ENCODE measurements around the gene GYG2. TPM values are rescaled to one million over a fixed set of nuclear protein-coding genes. Genes with fewer than 3 reads are reported as not detected.
"Not testable (repeated sequence)": the region's sequence is repeated elsewhere in the genome, so short reads cannot be mapped to it uniquely, and the experiment has no call there.

GYG2 gene
- total RNA-seq, 2 experiments from 2014 or later = not detected

DNA sequence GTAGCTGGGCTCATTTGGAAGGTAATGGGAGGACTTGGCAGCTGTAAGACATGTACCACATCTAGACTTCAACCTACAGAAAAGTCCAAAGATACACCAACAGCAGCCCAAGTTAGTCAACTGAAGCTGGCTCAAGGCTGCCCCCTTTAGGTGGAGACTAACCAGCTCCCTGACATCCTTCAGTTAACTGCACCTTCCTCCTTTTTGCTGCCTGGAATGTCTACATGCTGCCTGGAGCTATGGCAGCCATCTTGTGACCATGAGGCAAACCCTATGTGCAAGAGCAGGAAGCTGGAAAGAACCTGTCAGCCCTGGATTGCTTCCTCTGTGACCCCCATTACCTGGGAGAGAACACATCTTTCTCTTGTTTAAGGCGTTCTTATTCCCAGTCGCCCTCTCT lies 74.6 kb downstream of the GYG2 start:
- Mint-ChIP-seq H3K27me3 (peaks cover 2% of the 10 kb centered on the region), H3K36me3 (no peaks in the 10 kb centered on the region), H3K4me3 (no peak overlapping the region), H3K4me1 (ENCODE audit: low read depth) (peaks cover 3% of the 10 kb centered on the region), H3K27ac (no peak overlapping the region), H3K9me3 (peaks cover 16% of the 10 kb centered on the region)
- no peak for DNase-seq
- ChIA-PET POLR2A (no interaction called here), CTCF (interaction anchor here (0.7 kb wide), 1 partner anchor 19 kb away, joined by 3 read pairs; no protein-coding TSS in a partner anchor)
- intact Hi-C loops (cut with micrococcal nuclease) = no loop called here

DNA sequence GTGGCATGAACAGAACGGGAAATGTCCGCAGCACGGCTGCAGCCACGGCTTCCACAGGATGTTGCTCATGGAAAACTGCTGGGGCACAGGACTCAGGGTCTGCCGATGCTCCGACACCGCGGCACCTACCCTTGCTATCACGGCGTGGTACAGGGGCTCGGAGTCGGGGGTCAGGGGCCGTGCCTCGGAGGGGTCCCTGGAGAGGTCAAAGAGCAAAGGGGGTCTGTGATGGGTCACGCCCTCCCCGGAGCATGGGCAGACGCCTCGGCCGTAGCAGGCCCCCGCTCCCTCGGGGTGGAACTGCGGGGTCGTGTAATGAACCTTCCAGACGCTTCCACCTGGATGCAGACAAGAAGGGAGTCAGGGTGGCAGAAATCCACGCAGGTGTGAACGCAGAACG lies 78.6 kb downstream of the GYG2 start:
- Mint-ChIP-seq H3K9me3 (peaks cover 16% of the 10 kb centered on the region), H3K27me3 (no peaks in the 10 kb centered on the region), H3K36me3 (no peaks in the 10 kb centered on the region), H3K27ac (no peak overlapping the region), H3K4me3 (no peak overlapping the region), H3K4me1 (ENCODE audit: low read depth) (no peaks in the 10 kb centered on the region)
- DNase-seq = no peak
- ChIA-PET POLR2A (no interaction called here), CTCF (no interaction called here)
- intact Hi-C loops (cut with micrococcal nuclease) = no loop called here

DNA sequence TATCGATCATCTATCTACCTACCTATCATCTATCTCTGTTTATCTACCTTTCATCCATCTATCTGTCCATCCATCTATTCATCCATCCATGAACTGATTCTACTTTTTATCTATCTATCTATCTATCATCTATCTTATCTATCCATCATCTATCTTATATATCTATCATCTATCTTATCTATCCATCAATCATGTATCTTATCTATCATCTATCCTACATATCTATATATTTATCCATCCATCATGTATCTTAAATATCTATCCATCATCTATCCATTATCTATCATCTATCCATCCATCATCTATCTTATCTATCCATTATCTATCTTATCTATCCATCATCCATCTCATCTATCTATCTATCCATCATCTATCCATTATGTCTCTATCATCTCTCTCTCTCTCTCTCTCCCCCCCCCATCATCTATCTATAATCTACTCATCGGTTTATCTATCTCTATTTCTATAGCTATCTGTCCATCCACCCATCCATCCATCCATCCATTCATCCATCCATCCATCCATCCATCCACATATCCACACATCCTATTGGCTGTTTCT lies 79.5 kb downstream of the GYG2 start:
- no peak for DNase-seq
- Mint-ChIP-seq H3K9me3 (peaks cover 9% of the 10 kb centered on the region), H3K36me3 (no peaks in the 10 kb centered on the region), H3K27me3 (no peaks in the 10 kb centered on the region), H3K27ac (no peak overlapping the region), H3K4me3 (no peak overlapping the region), H3K4me1 (ENCODE audit: low read depth) (no peaks in the 10 kb centered on the region)
- intact Hi-C loops (cut with micrococcal nuclease) = no loop called here
- POLR2A ChIA-PET = no interaction called here
- CTCF ChIA-PET = no interaction called here

DNA sequence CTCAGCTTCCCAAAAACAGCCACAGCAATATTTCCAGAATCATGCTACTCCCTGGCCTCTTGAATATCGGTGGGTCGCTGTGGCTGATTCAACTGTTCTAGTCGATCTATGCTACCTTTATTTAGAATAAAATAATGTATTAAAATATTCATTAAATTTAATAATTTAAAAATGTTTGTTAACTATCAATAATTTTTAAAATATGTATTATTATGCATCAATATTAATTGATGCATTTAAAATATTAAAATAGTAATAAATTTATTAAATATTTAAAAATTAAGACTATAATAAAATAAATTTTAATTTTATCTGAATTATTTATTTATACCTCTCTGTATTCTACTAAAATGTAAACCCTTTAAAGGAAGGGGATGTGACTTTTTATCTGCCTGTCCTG lies 81.4 kb downstream of the GYG2 start:
- intact Hi-C loops (cut with micrococcal nuclease) = no loop called here
- Mint-ChIP-seq H3K36me3 (no peaks in the 10 kb centered on the region), H3K9me3 (peaks cover under 1% of the 10 kb centered on the region), H3K27me3 (no peaks in the 10 kb centered on the region), H3K4me1 (ENCODE audit: low read depth) (no peaks in the 10 kb centered on the region), H3K27ac (no peak overlapping the region), H3K4me3 (no peak overlapping the region)
- CTCF ChIA-PET = no interaction called here
- no peak for DNase-seq
- POLR2A ChIA-PET = no interaction called here

DNA sequence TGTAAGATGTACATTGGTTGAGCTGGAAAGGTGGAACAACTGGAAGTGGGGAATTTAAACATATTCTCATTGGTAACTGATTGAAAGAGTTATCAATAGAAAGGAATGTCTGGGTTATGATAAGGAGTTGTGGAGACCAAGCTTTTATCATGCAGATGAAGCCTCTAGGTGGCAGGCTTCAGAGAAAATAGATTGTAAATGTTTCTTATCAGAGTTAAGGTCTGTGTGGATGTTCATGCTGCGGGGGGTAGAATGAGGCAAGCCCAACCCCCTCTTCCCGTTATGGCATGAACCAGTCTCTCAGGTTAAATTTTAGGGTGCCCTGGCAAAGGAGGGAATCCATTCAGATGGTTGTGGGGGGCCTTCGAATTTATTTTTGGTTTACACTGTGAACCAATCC lies 84.4 kb downstream of the GYG2 start:
- Mint-ChIP-seq H3K4me3 (no peak overlapping the region), H3K36me3 (no peaks in the 10 kb centered on the region), H3K9me3 (no peaks in the 10 kb centered on the region), H3K4me1 (ENCODE audit: low read depth) (no peaks in the 10 kb centered on the region), H3K27ac (no peak overlapping the region), H3K27me3 (no peaks in the 10 kb centered on the region)
- DNase-seq = no peak
- CTCF ChIA-PET = no interaction called here
- intact Hi-C loops (cut with micrococcal nuclease) = no loop called here
- POLR2A ChIA-PET = no interaction called here

DNA sequence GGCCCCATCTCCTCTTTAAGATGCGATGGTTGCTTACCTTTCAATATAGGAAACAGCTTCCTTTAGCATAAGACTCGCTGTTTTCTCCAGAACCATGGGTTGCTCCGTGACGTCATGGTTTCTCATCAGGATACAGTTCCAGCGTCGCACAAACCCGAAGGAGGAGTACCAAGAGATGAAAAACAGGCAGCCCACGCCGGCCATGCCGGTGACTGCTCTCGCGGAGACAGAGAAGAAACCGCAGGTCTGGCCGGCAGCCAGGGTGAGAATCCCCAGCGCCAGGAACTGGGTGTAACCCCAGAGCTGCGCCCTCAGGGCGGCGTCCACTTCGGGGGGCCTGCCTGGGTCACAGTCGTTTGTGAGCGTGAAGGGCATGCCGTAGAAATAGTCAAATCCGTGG lies 89.0 kb downstream of the GYG2 start:
- intact Hi-C loops (cut with micrococcal nuclease) = no loop called here
- no peaks in the 10 kb centered on the region for H3K36me3 Mint-ChIP-seq
- no peak overlapping the region for H3K27ac Mint-ChIP-seq
- ChIA-PET POLR2A (no interaction called here), CTCF (no interaction called here)
- H3K4me3 Mint-ChIP-seq = no peak overlapping the region
- no peaks in the 10 kb centered on the region for H3K4me1 Mint-ChIP-seq (ENCODE audit: low read depth)
- H3K9me3 Mint-ChIP-seq = no peaks in the 10 kb centered on the region
- H3K27me3 Mint-ChIP-seq = no peaks in the 10 kb centered on the region
- DNase-seq = no peak

DNA sequence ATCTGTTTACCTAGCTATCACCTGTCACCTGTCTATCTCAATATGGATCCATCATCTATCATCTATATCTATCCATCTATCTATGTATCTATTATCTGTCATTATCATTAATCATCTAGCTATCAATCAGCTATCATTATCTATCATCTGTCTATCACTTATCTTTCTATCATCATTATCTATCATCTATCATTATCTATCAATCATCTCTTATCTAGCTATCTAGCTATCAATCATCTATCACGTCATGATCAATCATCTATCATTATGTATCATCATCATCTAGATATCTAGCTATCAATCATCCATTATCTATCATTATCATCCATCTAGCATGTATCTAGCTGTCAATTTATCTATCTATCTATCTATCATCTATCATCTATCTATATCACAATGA lies 92.5 kb downstream of the GYG2 start:
- no peaks in the 10 kb centered on the region for H3K9me3 Mint-ChIP-seq

DNA sequence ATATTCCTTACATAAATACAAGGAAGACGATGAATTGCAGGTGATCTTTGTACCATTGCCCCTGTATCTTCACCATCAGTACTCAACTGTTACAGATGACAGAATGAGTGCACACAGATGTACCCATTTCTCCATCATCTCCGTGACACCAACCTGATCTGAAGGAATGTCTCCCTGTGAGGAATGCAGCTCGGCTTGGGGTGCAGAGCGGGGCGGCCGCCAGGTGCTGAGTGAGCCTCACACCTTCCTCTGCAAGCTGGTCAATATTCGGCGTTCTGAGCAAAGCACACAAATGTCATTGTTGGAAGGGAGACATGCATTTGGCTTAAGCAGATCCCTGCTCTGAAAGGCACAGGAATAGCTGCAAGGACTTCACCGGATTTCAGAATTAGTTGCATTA lies 93.0 kb downstream of the GYG2 start:
- H3K36me3 Mint-ChIP-seq = no peaks in the 10 kb centered on the region
- no peaks in the 10 kb centered on the region for H3K27me3 Mint-ChIP-seq
- no peaks in the 10 kb centered on the region for H3K4me1 Mint-ChIP-seq (ENCODE audit: low read depth)
- ChIA-PET POLR2A (no interaction called here), CTCF (interaction anchor here (0.6 kb wide), 1 partner anchor 18 kb away, joined by 3 read pairs; no protein-coding TSS in a partner anchor)
- DNase-seq = no peak
- intact Hi-C loops (cut with micrococcal nuclease) = no loop called here
- H3K9me3 Mint-ChIP-seq = no peaks in the 10 kb centered on the region
- no peak overlapping the region for H3K27ac Mint-ChIP-seq
- no peak overlapping the region for H3K4me3 Mint-ChIP-seq

More for the DNA sequence above, 92.5 kb downstream of the GYG2 start:
- intact Hi-C loops (cut with micrococcal nuclease) = no loop called here
- no peak overlapping the region for H3K4me3 Mint-ChIP-seq
- H3K36me3 Mint-ChIP-seq = no peaks in the 10 kb centered on the region
- ChIA-PET CTCF (no interaction called here), POLR2A (no interaction called here)
- DNase-seq = no peak
- H3K27me3 Mint-ChIP-seq = no peaks in the 10 kb centered on the region
- H3K4me1 Mint-ChIP-seq (ENCODE audit: low read depth) = no peaks in the 10 kb centered on the region
- no peak overlapping the region for H3K27ac Mint-ChIP-seq

DNA sequence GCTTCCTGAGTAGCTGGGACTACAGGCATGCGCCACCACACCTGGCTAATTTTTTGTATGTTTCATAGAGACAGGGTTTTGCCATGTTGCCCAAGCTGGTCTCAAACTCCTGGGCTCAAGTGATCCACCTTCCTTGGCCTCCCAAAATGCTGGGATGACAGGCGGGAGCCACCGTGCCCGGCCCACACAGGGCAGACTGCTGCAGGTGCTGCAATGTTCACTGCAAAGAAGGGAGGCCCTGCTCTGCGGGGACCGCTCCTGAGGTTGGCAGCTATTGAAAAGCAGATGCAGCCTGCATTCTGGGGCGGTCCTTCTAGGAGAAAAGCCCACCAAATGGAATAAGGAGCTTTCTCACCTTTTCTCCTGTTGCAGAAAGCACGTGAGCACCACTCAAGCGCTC lies 95.4 kb downstream of the GYG2 start:
- POLR2A ChIA-PET = no interaction called here
- no peak for DNase-seq
- Mint-ChIP-seq H3K36me3 (no peaks in the 10 kb centered on the region), H3K4me3 (no peak overlapping the region), H3K27ac (no peak overlapping the region), H3K9me3 (no peaks in the 10 kb centered on the region), H3K27me3 (no peaks in the 10 kb centered on the region), H3K4me1 (ENCODE audit: low read depth) (no peaks in the 10 kb centered on the region)
- CTCF ChIA-PET = no interaction called here
- intact Hi-C loops (cut with micrococcal nuclease) = no loop called here

DNA sequence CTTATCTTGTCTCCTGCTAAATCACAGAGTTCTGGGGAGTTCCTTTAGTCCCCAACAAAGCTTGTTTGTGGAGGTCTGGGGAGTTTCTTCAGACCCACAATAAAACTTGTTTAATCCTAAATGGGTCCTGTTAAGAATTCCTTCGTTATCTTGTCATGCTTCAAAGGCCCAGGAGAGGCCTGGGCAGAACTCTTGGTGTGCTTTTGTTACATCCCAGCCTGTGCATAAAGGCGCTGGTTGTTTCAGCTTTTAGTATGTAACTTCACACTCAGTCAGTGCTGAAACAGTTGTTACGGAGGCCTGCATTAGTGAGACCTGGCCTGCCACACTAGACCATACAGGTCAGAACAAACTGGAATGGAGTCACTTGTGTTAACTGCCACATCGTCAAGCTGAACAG lies 97.5 kb downstream of the GYG2 start:
- not testable (repeated sequence) for H3K27ac Mint-ChIP-seq, H3K4me3 Mint-ChIP-seq

DNA sequence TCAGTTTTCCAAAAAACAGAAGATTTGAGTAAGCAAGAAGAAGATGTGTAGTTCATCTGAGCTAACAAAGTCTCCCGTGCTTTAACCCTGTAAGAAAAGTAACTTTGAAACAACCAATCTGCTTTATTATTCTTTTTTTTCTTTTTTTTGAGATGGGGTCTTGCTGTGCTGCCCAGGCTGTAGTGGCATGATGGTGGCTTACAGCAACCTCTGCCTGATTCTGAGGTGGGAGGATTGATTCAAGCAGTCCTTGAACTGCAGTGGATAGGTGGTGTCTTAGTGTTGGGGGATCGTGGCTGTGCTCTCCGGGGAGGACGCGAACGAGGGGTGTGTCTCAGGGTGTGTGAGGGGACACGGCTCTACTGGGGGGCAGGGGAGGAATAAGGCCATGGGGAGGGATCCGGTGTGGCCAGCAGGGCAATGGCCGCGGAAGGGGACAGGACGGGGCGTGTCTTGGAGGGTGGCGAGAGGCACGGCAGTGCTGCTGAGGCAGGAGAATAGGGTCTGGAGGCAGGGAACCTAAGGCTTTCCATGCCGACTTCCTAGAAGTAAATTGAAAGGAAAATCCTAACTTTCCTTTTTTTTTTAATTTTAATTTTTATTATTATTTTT lies 98.0 kb downstream of the GYG2 start:
- no peak overlapping the region for H3K27ac Mint-ChIP-seq
- POLR2A ChIA-PET = no interaction called here

More for the DNA sequence above, 97.5 kb downstream of the GYG2 start:
- POLR2A ChIA-PET; intact Hi-C loops (cut with micrococcal nuclease); H3K27me3 Mint-ChIP-seq; DNase-seq; H3K4me1 Mint-ChIP-seq (ENCODE audit: low read depth); H3K9me3 Mint-ChIP-seq; CTCF ChIA-PET; H3K36me3 Mint-ChIP-seq: not testable (repeated sequence)

DNA sequence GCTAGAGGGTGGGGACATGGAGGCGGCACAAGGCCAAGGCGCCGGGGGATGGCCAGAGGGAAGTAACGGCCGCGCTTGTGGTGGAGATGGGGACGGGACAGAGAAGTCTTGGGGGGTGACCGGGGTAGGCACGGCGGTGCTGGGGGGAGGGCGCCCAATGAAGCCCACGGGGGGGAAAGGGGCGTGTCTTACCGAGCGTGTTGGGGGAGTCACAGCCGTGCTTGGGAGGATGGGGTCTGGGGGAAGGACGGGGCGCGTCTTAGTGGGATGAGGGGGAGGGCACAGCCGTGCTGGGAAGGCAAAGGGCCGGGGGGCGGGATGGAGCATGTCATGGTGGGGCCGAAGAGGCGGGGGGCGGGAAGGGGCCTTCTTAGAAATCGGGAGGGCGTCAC lies 99.5 kb downstream of the GYG2 start:
- Mint-ChIP-seq H3K36me3 (no peaks in the 10 kb centered on the region), H3K4me3 (no peak overlapping the region), H3K27ac (no peak overlapping the region), H3K27me3 (peaks cover 5% of the 10 kb centered on the region), H3K9me3 (no peaks in the 10 kb centered on the region), H3K4me1 (ENCODE audit: low read depth) (no peaks in the 10 kb centered on the region)
- CTCF ChIA-PET = no interaction called here
- no peak for DNase-seq
- POLR2A ChIA-PET = no interaction called here
- intact Hi-C loops (cut with micrococcal nuclease) = no loop called here

More for the DNA sequence above, 98.0 kb downstream of the GYG2 start:
- CTCF ChIA-PET = no interaction called here
- no peak overlapping the region for H3K4me3 Mint-ChIP-seq
- intact Hi-C loops (cut with micrococcal nuclease) = no loop called here
- no peak for DNase-seq
- no peaks in the 10 kb centered on the region for H3K36me3 Mint-ChIP-seq
- peaks cover 5% of the 10 kb centered on the region for H3K27me3 Mint-ChIP-seq
- H3K4me1 Mint-ChIP-seq (ENCODE audit: low read depth) = no peaks in the 10 kb centered on the region
- H3K9me3 Mint-ChIP-seq = no peaks in the 10 kb centered on the region

DNA sequence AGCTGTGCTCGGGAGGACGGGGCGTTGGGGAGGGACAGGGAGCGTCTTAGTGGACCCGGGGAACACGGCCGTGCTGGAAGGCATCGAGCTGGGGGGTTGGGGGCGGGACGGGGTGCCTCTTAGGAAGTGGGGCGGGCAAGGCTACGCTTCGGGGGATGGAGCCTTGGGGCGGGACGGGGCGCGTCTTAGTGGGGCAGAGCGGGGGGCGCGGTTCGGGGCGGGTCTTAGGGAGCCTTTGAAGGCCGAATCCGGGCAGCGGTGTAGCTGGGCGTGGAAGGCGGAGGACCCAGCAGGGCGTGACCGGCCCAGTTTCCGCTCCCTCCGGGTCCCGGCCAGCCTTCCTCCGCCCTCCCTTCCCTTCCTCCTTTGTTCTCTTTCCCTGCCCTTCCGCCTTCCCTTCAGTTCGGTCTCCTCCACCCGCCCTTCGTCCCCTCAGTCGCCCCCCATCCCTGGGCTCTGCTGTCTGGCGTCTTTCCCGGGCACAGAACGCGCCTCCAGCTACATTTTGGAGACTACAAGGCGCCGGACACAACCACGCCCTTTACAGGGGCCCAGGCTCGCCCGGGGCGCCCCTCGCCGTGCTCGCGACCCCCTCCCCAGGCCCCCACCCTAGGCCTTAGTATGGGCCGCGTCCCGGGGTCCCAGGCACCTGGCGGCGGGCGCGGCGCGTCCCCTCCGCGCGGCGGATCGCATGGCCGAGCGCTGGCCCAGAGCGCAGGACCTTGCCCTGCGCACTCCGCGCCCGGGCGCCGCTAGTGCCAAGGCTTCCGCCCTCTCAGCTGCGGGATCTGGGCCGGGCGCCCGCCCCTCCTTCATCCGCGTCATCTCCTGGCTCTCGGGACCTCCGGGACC lies 100.1 kb downstream of the GYG2 start, which contains the start of gene ARSD:
TSS of gene ARSD (minus strand) at position 757 of the 852 bp plus-strand sequence. CDS start at position 693, 64 bp downstream.
- H3K27me3 Mint-ChIP-seq = peaks cover 5% of the 10 kb centered on the region
- no peaks in the 10 kb centered on the region for H3K4me1 Mint-ChIP-seq (ENCODE audit: low read depth)
- H3K4me3 Mint-ChIP-seq = peak within 1 kb of the TSS; percentile 73
- H3K27ac Mint-ChIP-seq = no peak within 1 kb of the TSS
- H3K36me3 Mint-ChIP-seq = no peaks in the 10 kb centered on the region
- intact Hi-C loops (cut with micrococcal nuclease) = no loop called here
- POLR2A ChIA-PET = interaction anchor here (0.6 kb wide), 1 partner anchor 40 kb away, joined by 5 read pairs; no protein-coding TSS in a partner anchor
- H3K9me3 Mint-ChIP-seq = no peaks in the 10 kb centered on the region
- CTCF ChIA-PET = no interaction called here
- DNase-seq = peak; percentile 58
